Activated CD4-positive, alpha-beta T cell treated with anti-CD3 and anti-CD28 coated beads, Interleukin-2, amount 10 ng/mL, durations not matched to agents 7 days and 5 days (primary cell): ENCODE measurements around the gene MED8. TPM values are rescaled to one million over a fixed set of nuclear protein-coding genes. Genes with fewer than 3 reads are reported as not detected.

Source experiments
- CTCF ChIA-PET: fragments of 350-600 bp; sonication (Branson Sonifier 250); formaldehyde crosslinking; loops from one replicate; lab custom pipeline; 2021; ENCODE audit warnings: antibody characterized with exemption; lab: Charles Lee
- POLR2A ChIA-PET: fragments of 350-600 bp; sonication (Branson Sonifier 250); formaldehyde crosslinking; loops from one replicate; lab custom pipeline; 2021; ENCODE audit warnings: antibody characterized with exemption; lab: Charles Lee
- DNase-seq: peaks from one replicate; pipeline ENCODE4 v3.0.0-alpha.2; 2020
- H3K27ac Mint-ChIP-seq: one replicate; pipeline ENCODE4 v1.8.0; 2021; ENCODE audit warnings: mild to moderate bottlenecking, moderate library complexity, mixed read lengths
- H3K27me3 Mint-ChIP-seq: one replicate; pipeline ENCODE4 v1.8.0; 2021; ENCODE audit warnings: mixed read lengths
- H3K36me3 Mint-ChIP-seq: one replicate; pipeline ENCODE4 v1.8.0; 2021; ENCODE audit warnings: low read depth, mixed read lengths
- H3K4me1 Mint-ChIP-seq: one replicate; pipeline ENCODE4 v1.8.0; 2021; ENCODE audit warnings: mixed read lengths
- H3K4me3 Mint-ChIP-seq: one replicate; pipeline ENCODE4 v1.8.0; 2021; ENCODE audit warnings: mild to moderate bottlenecking, moderate library complexity, mixed read lengths
- H3K9me3 Mint-ChIP-seq: one replicate; pipeline ENCODE4 v1.8.0; 2021; ENCODE audit warnings: mixed read lengths
- total RNA-seq, 2 experiments: library from RNA; stranded (reverse); gene quantifications; one replicate each; pipeline ENCODE4 v1.2.3, GENCODE V29; 2021

MED8 gene
- total RNA-seq, 2 experiments from 2014 or later: 30.2 to 33.3 TPM

DNA sequence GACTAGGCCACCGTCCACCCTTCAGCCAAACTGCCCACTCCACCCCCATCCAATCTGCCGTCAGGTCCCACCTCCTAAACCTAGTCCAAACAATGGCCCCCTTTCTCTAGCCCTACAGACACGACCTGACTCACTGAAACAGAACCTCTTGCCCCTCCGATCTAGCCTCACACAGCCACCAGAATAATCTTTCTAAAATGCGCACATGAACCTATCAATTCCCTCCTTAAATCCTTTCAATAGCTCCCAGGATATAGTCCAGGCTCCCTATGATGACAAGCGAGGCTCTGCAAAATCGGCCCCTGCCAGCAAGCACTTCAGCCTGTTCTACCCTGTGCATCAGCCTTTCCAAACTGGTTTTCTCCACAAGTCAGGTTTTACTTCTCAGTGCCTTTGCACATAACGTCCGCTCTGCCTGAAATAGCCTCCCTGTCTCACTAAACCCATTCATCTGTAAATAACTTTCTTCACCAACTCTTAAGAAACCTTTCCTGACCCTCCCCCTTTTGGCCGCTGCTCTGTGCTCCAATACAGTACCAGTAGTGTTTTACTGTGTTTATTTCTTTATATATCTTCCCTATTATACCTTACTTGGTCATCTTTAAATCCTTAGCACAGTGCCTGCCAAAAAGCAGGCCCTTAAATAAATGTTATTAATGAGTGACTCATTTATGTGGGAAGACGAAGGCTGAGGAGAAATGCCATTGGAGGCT is 39.9 kb downstream of the MED8 start:
- ChIA-PET CTCF (no interaction called here), POLR2A (interaction anchor here (1.4 kb wide), 1 partner anchor 18 kb away, joined by 3 read pairs; the partner anchor contains the start of gene ELOVL1)
- Mint-ChIP-seq H3K4me1 (peaks cover 17% of the 10 kb centered on the region), H3K27me3 (no peaks in the 10 kb centered on the region), H3K9me3 (no peaks in the 10 kb centered on the region), H3K36me3 (no peaks in the 10 kb centered on the region), H3K27ac (peak overlapping the region; percentile 91), H3K4me3 (peak overlapping the region; percentile 74)
- no peak for DNase-seq

GRCh38 chr1:43348809-43349593 is 40.6 kb downstream of the MED8 start:
- peaks cover 17% of the 10 kb centered on the region for H3K4me1 Mint-ChIP-seq
- peak; percentile 76 for DNase-seq
- CTCF ChIA-PET: no interaction called here
- H3K9me3 Mint-ChIP-seq: no peaks in the 10 kb centered on the region
- peak overlapping the region; percentile 91 for H3K27ac Mint-ChIP-seq
- POLR2A ChIA-PET: interaction anchor here (1.4 kb wide), 1 partner anchor 19 kb away, joined by 3 read pairs; the partner anchor contains the start of gene ELOVL1
- H3K27me3 Mint-ChIP-seq: no peaks in the 10 kb centered on the region
- H3K4me3 Mint-ChIP-seq: peak overlapping the region; percentile 74
- H3K36me3 Mint-ChIP-seq: no peaks in the 10 kb centered on the region

GRCh38 chr1:43348343-43348808 is 41.2 kb downstream of the MED8 start:
- peak overlapping the region; percentile 42 for H3K4me3 Mint-ChIP-seq
- H3K36me3 Mint-ChIP-seq: no peaks in the 10 kb centered on the region
- ChIA-PET POLR2A (interaction anchor here (0.6 to 1.4 kb wide), 2 partner anchors 19 to 1438 kb away, joined by 3 to 4 read pairs; partner anchors contain the start of gene ELOVL1), CTCF (no interaction called here)
- DNase-seq: no peak
- no peak overlapping the region for H3K27ac Mint-ChIP-seq
- H3K9me3 Mint-ChIP-seq: no peaks in the 10 kb centered on the region
- H3K27me3 Mint-ChIP-seq: no peaks in the 10 kb centered on the region
- peaks cover 17% of the 10 kb centered on the region for H3K4me1 Mint-ChIP-seq

DNA sequence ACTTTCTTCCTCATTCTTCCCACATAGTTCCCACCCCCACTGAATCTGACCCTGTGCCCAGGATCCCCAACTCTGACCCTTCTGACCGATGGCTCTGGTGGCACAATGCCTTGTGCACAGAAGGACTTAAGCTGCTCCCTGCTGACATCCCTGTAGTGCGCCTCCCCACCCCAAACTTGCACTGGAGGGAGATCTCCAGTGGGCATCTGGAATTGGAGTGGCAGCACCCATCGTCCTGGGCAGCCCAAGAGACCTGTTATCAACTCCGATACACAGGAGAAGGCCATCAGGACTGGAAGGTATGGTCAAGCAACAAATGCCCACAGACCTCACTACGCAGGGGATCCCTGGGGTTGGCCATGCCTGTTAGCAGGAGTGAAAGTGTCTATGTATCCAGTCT is 43.0 kb downstream of the MED8 start:
- CTCF ChIA-PET: no interaction called here
- H3K9me3 Mint-ChIP-seq: no peaks in the 10 kb centered on the region
- no peak overlapping the region for H3K4me3 Mint-ChIP-seq
- H3K27me3 Mint-ChIP-seq: no peaks in the 10 kb centered on the region
- H3K27ac Mint-ChIP-seq: no peak overlapping the region
- no peaks in the 10 kb centered on the region for H3K36me3 Mint-ChIP-seq
- POLR2A ChIA-PET: no interaction called here
- no peak for DNase-seq
- H3K4me1 Mint-ChIP-seq: peaks cover 11% of the 10 kb centered on the region

- Mint-ChIP-seq H3K4me3 (no peak overlapping the region), H3K36me3 (no peaks in the 10 kb centered on the region), H3K27ac (no peak overlapping the region), H3K27me3 (no peaks in the 10 kb centered on the region), H3K4me1 (peaks cover 9% of the 10 kb centered on the region), H3K9me3 (no peaks in the 10 kb centered on the region)
- DNase-seq: no peak
- ChIA-PET POLR2A (no interaction called here), CTCF (no interaction called here)
Observed at GRCh38 chr1:43345120-43345519, 44.5 kb downstream of the MED8 start.

DNA sequence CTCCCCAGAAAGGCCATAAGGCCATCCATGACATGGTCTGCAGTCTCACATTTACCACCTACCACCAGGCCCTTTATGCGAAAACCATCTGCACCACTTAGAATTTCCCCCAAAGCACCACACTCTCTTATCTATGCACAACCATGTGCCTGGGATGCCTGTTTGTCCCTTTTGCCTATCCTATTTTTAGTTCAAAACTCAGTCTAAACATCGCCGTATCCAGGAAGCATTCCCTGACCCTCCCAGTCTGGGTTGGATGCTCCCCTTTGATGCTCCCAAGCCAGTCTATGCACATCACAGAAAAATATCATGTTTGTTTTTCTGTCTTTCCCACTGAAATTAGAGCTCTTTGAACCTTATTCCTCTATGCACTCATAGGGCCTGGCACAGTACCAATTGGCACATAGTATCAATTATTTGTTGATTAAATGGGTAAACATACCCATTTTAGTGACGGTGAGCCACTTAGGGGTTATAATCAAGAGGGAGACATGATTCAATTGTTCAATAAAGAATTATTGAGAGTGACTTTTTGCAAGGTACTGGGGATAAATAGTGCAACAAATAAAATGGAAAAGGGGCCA is 45.2 kb downstream of the MED8 start:
- ChIA-PET CTCF (no interaction called here), POLR2A (no interaction called here)
- Mint-ChIP-seq H3K27me3 (no peaks in the 10 kb centered on the region), H3K4me1 (peaks cover 2% of the 10 kb centered on the region), H3K27ac (no peak overlapping the region), H3K4me3 (no peak overlapping the region), H3K9me3 (no peaks in the 10 kb centered on the region), H3K36me3 (no peaks in the 10 kb centered on the region)
- no peak for DNase-seq

DNA sequence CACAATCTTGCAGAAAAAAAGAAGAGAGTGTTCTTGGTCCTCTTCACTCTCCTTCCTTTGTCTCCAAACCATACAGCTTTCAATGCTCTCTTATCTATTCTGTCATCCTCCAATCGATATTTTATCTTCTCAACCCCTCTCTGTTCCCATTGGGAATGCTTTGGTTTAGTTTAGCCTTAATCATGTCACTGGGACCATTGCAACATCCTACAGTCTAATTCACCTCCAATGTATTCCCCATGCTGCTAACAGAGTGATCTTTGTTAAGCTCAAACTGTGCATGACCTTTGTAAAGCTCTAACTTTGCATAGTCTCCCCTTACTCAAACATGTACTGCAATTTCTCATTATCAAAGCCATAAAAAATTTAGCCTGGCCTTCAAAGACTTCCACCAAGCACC is 49.0 kb downstream of the MED8 start:
- H3K27me3 Mint-ChIP-seq: no peaks in the 10 kb centered on the region
- POLR2A ChIA-PET: no interaction called here
- CTCF ChIA-PET: interaction anchor here (0.7 to 1.0 kb wide), 2 partner anchors 17 kb away, joined by 3 read pairs; no protein-coding TSS in a partner anchor
- DNase-seq: no peak
- H3K4me1 Mint-ChIP-seq: no peaks in the 10 kb centered on the region
- H3K4me3 Mint-ChIP-seq: no peak overlapping the region
- no peaks in the 10 kb centered on the region for H3K36me3 Mint-ChIP-seq
- no peaks in the 10 kb centered on the region for H3K9me3 Mint-ChIP-seq
- no peak overlapping the region for H3K27ac Mint-ChIP-seq

DNA sequence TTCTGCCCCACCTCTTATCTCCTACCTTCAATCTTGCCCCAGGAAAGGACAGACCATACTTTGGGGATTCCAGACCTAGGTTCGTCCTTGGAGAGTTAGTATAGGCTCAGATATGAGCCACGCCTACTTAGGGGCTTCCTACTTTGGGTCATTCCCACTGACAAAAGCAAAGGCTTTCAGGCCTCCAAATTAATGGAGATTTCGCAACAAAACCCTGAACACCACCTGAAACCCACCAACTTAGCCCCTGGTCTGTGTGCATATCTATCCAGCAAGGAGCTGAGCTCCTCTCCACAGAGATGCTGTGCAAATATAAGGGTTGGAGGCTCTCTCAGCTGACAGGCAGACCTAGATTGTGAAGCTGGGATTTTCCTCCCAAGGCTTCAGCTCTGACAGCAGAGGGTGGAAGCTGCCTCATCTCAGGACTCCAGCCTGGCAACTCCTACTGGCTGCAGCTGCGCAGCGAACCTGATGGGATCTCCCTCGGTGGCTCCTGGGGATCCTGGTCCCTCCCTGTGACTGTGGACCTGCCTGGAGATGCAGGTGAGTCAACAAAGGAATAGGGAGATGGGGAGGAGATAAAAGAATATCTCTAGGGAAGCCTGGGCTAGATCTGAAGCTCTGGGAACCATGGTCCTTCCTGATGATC is 49.9 kb downstream of the MED8 start:
- H3K36me3 Mint-ChIP-seq: no peaks in the 10 kb centered on the region
- POLR2A ChIA-PET: no interaction called here
- CTCF ChIA-PET: interaction anchor here (0.7 to 1.0 kb wide), 3 partner anchors 11 to 18 kb away, joined by 3 read pairs; no protein-coding TSS in a partner anchor
- H3K4me1 Mint-ChIP-seq: no peaks in the 10 kb centered on the region
- no peaks in the 10 kb centered on the region for H3K27me3 Mint-ChIP-seq
- no peak overlapping the region for H3K4me3 Mint-ChIP-seq
- DNase-seq: no peak
- H3K27ac Mint-ChIP-seq: no peak overlapping the region
- H3K9me3 Mint-ChIP-seq: no peaks in the 10 kb centered on the region

- no peak for DNase-seq
- no peaks in the 10 kb centered on the region for H3K27me3 Mint-ChIP-seq
- ChIA-PET CTCF (no interaction called here), POLR2A (no interaction called here)
- no peaks in the 10 kb centered on the region for H3K36me3 Mint-ChIP-seq
- H3K9me3 Mint-ChIP-seq: no peaks in the 10 kb centered on the region
- H3K4me3 Mint-ChIP-seq: no peak overlapping the region
- H3K27ac Mint-ChIP-seq: no peak overlapping the region
- no peaks in the 10 kb centered on the region for H3K4me1 Mint-ChIP-seq
Observed at GRCh38 chr1:43338001-43338400, 51.6 kb downstream of the MED8 start.

DNA sequence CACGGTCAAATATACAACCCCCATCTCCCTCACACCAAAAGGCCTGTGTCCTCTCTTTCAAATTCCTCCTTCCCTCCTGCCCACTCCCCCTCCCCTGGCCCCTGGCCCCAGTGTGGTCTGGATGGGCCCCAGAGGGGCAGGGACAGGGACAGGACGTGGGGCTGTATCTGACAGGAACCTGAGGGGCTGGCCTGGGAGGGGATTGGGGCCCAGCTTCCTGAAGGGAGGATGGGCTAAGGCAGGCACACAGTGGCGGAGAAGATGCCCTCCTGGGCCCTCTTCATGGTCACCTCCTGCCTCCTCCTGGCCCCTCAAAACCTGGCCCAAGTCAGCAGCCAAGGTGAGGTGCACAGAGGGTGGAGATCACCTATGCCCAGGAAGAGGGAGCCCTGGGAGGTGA is 52.0 kb downstream of the MED8 start, which contains the start of gene MPL:
TSS of gene MPL (plus strand) at position 231 of the 400 bp plus-strand sequence. CDS start at position 262, 31 bp downstream.
- H3K9me3 Mint-ChIP-seq: no peaks in the 10 kb centered on the region
- H3K27me3 Mint-ChIP-seq: no peaks in the 10 kb centered on the region
- H3K4me1 Mint-ChIP-seq: no peaks in the 10 kb centered on the region
- no peak within 1 kb of the TSS for H3K4me3 Mint-ChIP-seq
- CTCF ChIA-PET: no interaction called here
- no peak within 1 kb of the TSS for H3K27ac Mint-ChIP-seq
- no peaks in the 10 kb centered on the region for H3K36me3 Mint-ChIP-seq
- POLR2A ChIA-PET: no interaction called here
- DNase-seq: no peak

GRCh38 chr1:43334453-43335205 is 55.0 kb downstream of the MED8 start:
- H3K27ac Mint-ChIP-seq: no peak overlapping the region
- H3K9me3 Mint-ChIP-seq: no peaks in the 10 kb centered on the region
- no peaks in the 10 kb centered on the region for H3K36me3 Mint-ChIP-seq
- ChIA-PET CTCF (interaction anchor here (1.2 kb wide), 1 partner anchor 29 kb away, joined by 3 read pairs; no protein-coding TSS in a partner anchor), POLR2A (no interaction called here)
- no peaks in the 10 kb centered on the region for H3K27me3 Mint-ChIP-seq
- no peak overlapping the region for H3K4me3 Mint-ChIP-seq
- H3K4me1 Mint-ChIP-seq: peaks cover 9% of the 10 kb centered on the region
- DNase-seq: no peak
